Upper lobe of left lung (tissue), 6 donors: ENCODE results near the gene ARL3. TPM values are rescaled to one million over a fixed set of nuclear protein-coding genes. Genes with fewer than 3 reads are reported as not detected.
"Not testable (repeated sequence)": the region's sequence is repeated elsewhere in the genome, so short reads cannot be mapped to it uniquely, and the experiment has no call there.

ENCODE experiments used
- ATAC-seq, 2 donors: fragments of 200-7000 bp; cut with Tn5 transposase; one replicate each; pipeline ENCODE4 v1.9.1; 2022; ENCODE audit warnings: mild to moderate bottlenecking in 2 of 2, moderate library complexity in 2 of 2; ENCODE audit not compliant: low FRiP score in 2 of 2
- DNase-seq, 2 donors: peaks; one replicate each; pipeline ENCODE4 v3.0.0-alpha.2; 2019 to 2020
- H3K27ac ChIP-seq, 4 donors: fragments of 200-600 bp; sonication (generic); one replicate each; pipeline ENCODE4 v1.5.1; 2016 to 2019
- H3K27me3 ChIP-seq, 4 donors: fragments of 200-600 bp; sonication (generic); one replicate each; pipeline ENCODE4 v1.5.1; 2017 to 2019
- H3K36me3 ChIP-seq, 4 donors: fragments of 200-600 bp; sonication (generic); one replicate each; pipeline ENCODE4 v1.5.1; 2016 to 2019
- H3K4me1 ChIP-seq, 4 donors: fragments of 200-600 bp; sonication (generic); one replicate each; pipeline ENCODE4 v1.5.1; 2018 to 2019
- H3K4me3 ChIP-seq, 4 donors: fragments of 200-600 bp; sonication (generic); one replicate each; pipeline ENCODE4 v1.5.1; 2017 to 2019; ENCODE audit warnings: mild to moderate bottlenecking in 2 of 4, moderate library complexity in 1 of 4
- H3K9me3 ChIP-seq, 4 donors: fragments of 200-600 bp; sonication (generic); one replicate each; pipeline ENCODE4 v1.5.1; 2018 to 2019
- CTCF ChIP-seq, 6 experiments: fragments of 450-650 bp in 4 of 6; fragments of 200-600 bp in 2 of 6; sonication (generic) in 2 of 6; IDR thresholded peaks; one replicate each; pipeline ENCODE4 v1.5.1; 2016 to 2019; ENCODE audit warnings: antibody characterized with exemption in 6 of 6
- EP300 ChIP-seq, 4 donors: sonication (generic); formaldehyde crosslinking; IDR thresholded peaks; one replicate each; pipeline ENCODE4 v1.5.1; 2017; ENCODE audit warnings: antibody characterized with exemption in 4 of 4, control low read depth in 2 of 4
- POLR2A ChIP-seq, 4 donors: fragments of 450-650 bp; IDR thresholded peaks; one replicate each; pipeline ENCODE4 v1.5.1; 2016 to 2017; ENCODE audit warnings: antibody characterized with exemption in 4 of 4, mild to moderate bottlenecking in 2 of 4
- POLR2AphosphoS5 ChIP-seq, 2 donors: sonication (generic); formaldehyde crosslinking; IDR thresholded peaks; one replicate each; pipeline ENCODE4 v1.5.1; 2017; ENCODE audit warnings: antibody characterized with exemption in 2 of 2
- WGBS, 2 donors: methylation state at CpG; one replicate each; pipeline ENCODE4 v1.1.5; 2017 to 2018; 5-methylcytosine and 5-hydroxymethylcytosine counted together
- total RNA-seq, 6 donors: library from RNA; depleted of rRNA in 4 of 6; stranded (reverse); fragments of >200 nt in 4 of 6; gene quantifications; one replicate each; pipeline versions ENCODE4 v1.1.0 to v1.2.1, GENCODE V29; 2016 to 2021
- donor health status: DM: no; HTN: no; CAD: no; lungs with moderate emphysema.
- donor health status: DM: no; HTN: yes; CAD: no; lungs with severe emphysema.

Gene ARL3
- total RNA-seq, 6 donors from 2014 or later: 4.6 to 7.9 (median 6.4) TPM

- TF ChIP-seq CTCF (IDR thresholded peaks at IDR 0.05): no peak
- no peak for TF ChIP-seq POLR2A (IDR thresholded peaks at IDR 0.05)
- TF ChIP-seq POLR2AphosphoS5 (IDR thresholded peaks at IDR 0.05): no peak
- TF ChIP-seq EP300 (IDR thresholded peaks at IDR 0.05): no peak
- peak overlapping the region; percentile 69 to 80 (median 76) for H3K27ac ChIP-seq
- DNase-seq: peak in 1 of 2 donors; percentile 41
Observed at GRCh38 chr10:102668326-102669107, 45.7 kb downstream of the ARL3 start.

GRCh38 chr10:102667411-102667810 is 46.8 kb downstream of the ARL3 start:
- not testable (repeated sequence) for H3K27me3 ChIP-seq, H3K36me3 ChIP-seq, H3K4me3 ChIP-seq, ATAC-seq, H3K9me3 ChIP-seq, DNase-seq
- Histone ChIP-seq H3K4me1 (peaks cover 17 to 34% (median 32%) of the 10 kb centered on the region in 4 donors), H3K27ac (peak overlapping the region in 1 of 4 donors; percentile 21)
- 82 to 85% methylated on average over 4 of the region's 4 CpGs for WGBS, 2 donors

More at GRCh38 chr10:102668326-102669107, 45.7 kb downstream of the ARL3 start:
- H3K9me3 ChIP-seq: no peaks in the 10 kb centered on the region
- H3K36me3 ChIP-seq: no peaks in the 10 kb centered on the region
- no peak overlapping the region for H3K4me3 ChIP-seq
- ATAC-seq: peak in 1 of 2 donors; percentile 9
- H3K4me1 ChIP-seq: peaks cover 28 to 45% (median 43%) of the 10 kb centered on the region in 4 donors
- WGBS, 2 donors: 71 to 81% methylated on average over 9 to 10 of the region's 10 CpGs
- no peaks in the 10 kb centered on the region for H3K27me3 ChIP-seq

- H3K27ac ChIP-seq: no peak overlapping the region
- TF ChIP-seq POLR2AphosphoS5 (IDR thresholded peaks at IDR 0.05): no peak
- no peak for TF ChIP-seq POLR2A (IDR thresholded peaks at IDR 0.05)
- TF ChIP-seq CTCF (IDR thresholded peaks at IDR 0.05): no peak
- TF ChIP-seq EP300 (IDR thresholded peaks at IDR 0.05): no peak
- 89 to 90% methylated on average over 9 of the region's 9 CpGs for WGBS, 2 donors
Observed at GRCh38 chr10:102665904-102666509, 48.2 kb downstream of the ARL3 start.

GRCh38 chr10:102661658-102662028 is 52.6 kb downstream of the ARL3 start:
- DNase-seq (no peak), ATAC-seq (no peak)
- Histone ChIP-seq H3K27ac (peak overlapping the region; percentile 35 to 86 (median 77)), H3K36me3 (peaks cover 3 to 23% (median 13%) of the 10 kb centered on the region in 4 donors), H3K4me3 (peak overlapping the region in 2 of 4 donors; percentile 8 to 23), H3K27me3 (no peaks in the 10 kb centered on the region), H3K9me3 (no peaks in the 10 kb centered on the region), H3K4me1 (peaks cover 43 to 51% (median 47%) of the 10 kb centered on the region in 4 donors)
- 63 to 72% methylated on average over 6 of the region's 6 CpGs for WGBS, 2 donors
- TF ChIP-seq EP300 (IDR thresholded peaks at IDR 0.05) (no peak), CTCF (IDR thresholded peaks at IDR 0.05) (no peak), POLR2A (IDR thresholded peaks at IDR 0.05) (no peak), POLR2AphosphoS5 (IDR thresholded peaks at IDR 0.05) (no peak)

More at GRCh38 chr10:102665904-102666509, 48.2 kb downstream of the ARL3 start:
- Histone ChIP-seq H3K27me3 (no peaks in the 10 kb centered on the region), H3K4me3 (no peak overlapping the region), H3K36me3 (no peaks in the 10 kb centered on the region), H3K9me3 (no peaks in the 10 kb centered on the region), H3K4me1 (peaks cover 26 to 37% (median 33%) of the 10 kb centered on the region in 4 donors)
- DNase-seq (peak in 1 of 2 donors; percentile 46), ATAC-seq (no peak)

GRCh38 chr10:102660888-102661657 is 53.1 kb downstream of the ARL3 start:
- no peaks in the 10 kb centered on the region for H3K27me3 ChIP-seq
- H3K4me3 ChIP-seq: peak overlapping the region in 2 of 4 donors; percentile 8 to 23
- ATAC-seq (peak; percentile 44 to 85), DNase-seq (peak; percentile 63 to 89)
- peaks cover 45 to 56% (median 53%) of the 10 kb centered on the region in 4 donors for H3K4me1 ChIP-seq
- 9 to 36% methylated on average over 5 to 21 of the region's 22 CpGs for WGBS, 2 donors
- peak in 1 of 4 donors; percentile 10 for TF ChIP-seq POLR2A (IDR thresholded peaks at IDR 0.05)
- TF ChIP-seq POLR2AphosphoS5 (IDR thresholded peaks at IDR 0.05): peak; percentile 76 to 80
- no peak for TF ChIP-seq CTCF (IDR thresholded peaks at IDR 0.05)
- no peak for TF ChIP-seq EP300 (IDR thresholded peaks at IDR 0.05)
- peak overlapping the region; percentile 35 to 86 (median 77) for H3K27ac ChIP-seq
- no peaks in the 10 kb centered on the region for H3K9me3 ChIP-seq
- peaks cover 7 to 29% (median 19%) of the 10 kb centered on the region in 4 donors for H3K36me3 ChIP-seq
